ENCODE measurements around the gene PCDHB15.
"Not testable (repeated sequence)": the region's sequence is repeated elsewhere in the genome, so short reads cannot be mapped to it uniquely, and the experiment has no call there.

Gene PCDHB15

GRCh38 chr5:141223112-141223783, 21.9 kb upstream of the PCDHB15 start, which contains the start of gene PCDHB14:
Gene PCDHB14 (plus strand): TSS chr5:141223343. CDS start chr5:141223506, 163 bp downstream.
- FAIRE-seq (no peak), DNase-seq (ENCODE audit: insufficient read length, low spot score) (no peak)
- TF ChIP-seq POU2F2 (IDR thresholded peaks at IDR 0.05; ENCODE audit: low read depth, low read length) = no peak
- TF ChIP-seq SPI1 (IDR thresholded peaks at IDR 0.05; ENCODE audit: low read depth, low read length) = no peak
- TF ChIP-seq PAX5 (IDR thresholded peaks at IDR 0.05; ENCODE audit: insufficient read depth, low read length, severe bottlenecking) = no peak
- TF ChIP-seq POLR2AphosphoS5 (IDR thresholded peaks at IDR 0.05; ENCODE audit: low read depth, low read length) = no peak
- TF ChIP-seq POLR2A (IDR thresholded peaks at IDR 0.05; ENCODE audit: low read depth, low read length) = no peak
- no peak for TF ChIP-seq TAF1 (IDR thresholded peaks at IDR 0.05; ENCODE audit: low read depth, low read length)

GRCh38 chr5:141224844-141225243, 20.4 kb upstream of the PCDHB15 start:
- DNase-seq (ENCODE audit: insufficient read length, low spot score); FAIRE-seq: not testable (repeated sequence)

- not testable (repeated sequence) for FAIRE-seq; DNase-seq (ENCODE audit: insufficient read length, low spot score)
Observed at GRCh38 chr5:141225421-141225820, 19.8 kb upstream of the PCDHB15 start.

- DNase-seq (ENCODE audit: insufficient read length, low spot score) = no peak
- FAIRE-seq = no peak
- no peak for TF ChIP-seq POLR2AphosphoS5 (IDR thresholded peaks at IDR 0.05; ENCODE audit: low read depth, low read length)
- TF ChIP-seq POU2F2 (IDR thresholded peaks at IDR 0.05; ENCODE audit: low read depth, low read length) = no peak
- TF ChIP-seq SPI1 (IDR thresholded peaks at IDR 0.05; ENCODE audit: low read depth, low read length) = no peak
- TF ChIP-seq POLR2A (IDR thresholded peaks at IDR 0.05; ENCODE audit: low read depth, low read length) = no peak
- no peak for TF ChIP-seq TAF1 (IDR thresholded peaks at IDR 0.05; ENCODE audit: low read depth, low read length)
- no peak for TF ChIP-seq PAX5 (IDR thresholded peaks at IDR 0.05; ENCODE audit: insufficient read depth, low read length, severe bottlenecking)
Observed at GRCh38 chr5:141234109-141234667, 11.0 kb upstream of the PCDHB15 start.

- DNase-seq (ENCODE audit: insufficient read length, low spot score); FAIRE-seq: not testable (repeated sequence)
Observed at GRCh38 chr5:141235922-141236321, 9.3 kb upstream of the PCDHB15 start.

- TF ChIP-seq PAX5 (IDR thresholded peaks at IDR 0.05; ENCODE audit: insufficient read depth, low read length, severe bottlenecking) (no peak), POLR2A (IDR thresholded peaks at IDR 0.05; ENCODE audit: low read depth, low read length) (no peak), POLR2AphosphoS5 (IDR thresholded peaks at IDR 0.05; ENCODE audit: low read depth, low read length) (no peak), POU2F2 (IDR thresholded peaks at IDR 0.05; ENCODE audit: low read depth, low read length) (no peak), TAF1 (IDR thresholded peaks at IDR 0.05; ENCODE audit: low read depth, low read length) (no peak), SPI1 (IDR thresholded peaks at IDR 0.05; ENCODE audit: low read depth, low read length) (no peak)
- FAIRE-seq (no peak), DNase-seq (ENCODE audit: insufficient read length, low spot score) (no peak)
Observed at GRCh38 chr5:141236516-141237313, 8.5 kb upstream of the PCDHB15 start.

GRCh38 chr5:141241496-141241895, 3.7 kb upstream of the PCDHB15 start:
- FAIRE-seq (no peak), DNase-seq (ENCODE audit: insufficient read length, low spot score) (no peak)
- TF ChIP-seq POLR2AphosphoS5 (IDR thresholded peaks at IDR 0.05; ENCODE audit: low read depth, low read length) = no peak
- TF ChIP-seq SPI1 (IDR thresholded peaks at IDR 0.05; ENCODE audit: low read depth, low read length) = no peak
- TF ChIP-seq PAX5 (IDR thresholded peaks at IDR 0.05; ENCODE audit: insufficient read depth, low read length, severe bottlenecking) = no peak
- TF ChIP-seq TAF1 (IDR thresholded peaks at IDR 0.05; ENCODE audit: low read depth, low read length) = no peak
- no peak for TF ChIP-seq POLR2A (IDR thresholded peaks at IDR 0.05; ENCODE audit: low read depth, low read length)
- no peak for TF ChIP-seq POU2F2 (IDR thresholded peaks at IDR 0.05; ENCODE audit: low read depth, low read length)

- FAIRE-seq; DNase-seq (ENCODE audit: insufficient read length, low spot score): not testable (repeated sequence)
Observed at GRCh38 chr5:141246971-141247370, 1.8 kb downstream of the PCDHB15 start.

- not testable (repeated sequence) for DNase-seq (ENCODE audit: insufficient read length, low spot score); FAIRE-seq
Observed at GRCh38 chr5:141247434-141247833, 2.2 kb downstream of the PCDHB15 start.

GRCh38 chr5:141250576-141250975, 5.4 kb downstream of the PCDHB15 start:
- TF ChIP-seq TAF1 (IDR thresholded peaks at IDR 0.05; ENCODE audit: low read depth, low read length) (no peak), POLR2A (IDR thresholded peaks at IDR 0.05; ENCODE audit: low read depth, low read length) (no peak), POU2F2 (IDR thresholded peaks at IDR 0.05; ENCODE audit: low read depth, low read length) (no peak), SPI1 (IDR thresholded peaks at IDR 0.05; ENCODE audit: low read depth, low read length) (no peak), PAX5 (IDR thresholded peaks at IDR 0.05; ENCODE audit: insufficient read depth, low read length, severe bottlenecking) (no peak), POLR2AphosphoS5 (IDR thresholded peaks at IDR 0.05; ENCODE audit: low read depth, low read length) (no peak)
- FAIRE-seq (no peak), DNase-seq (ENCODE audit: insufficient read length, low spot score) (no peak)

GRCh38 chr5:141258464-141258863, 13.3 kb downstream of the PCDHB15 start:
- FAIRE-seq (no peak), DNase-seq (ENCODE audit: insufficient read length, low spot score) (no peak)
- TF ChIP-seq POLR2A (IDR thresholded peaks at IDR 0.05; ENCODE audit: low read depth, low read length) (no peak), TAF1 (IDR thresholded peaks at IDR 0.05; ENCODE audit: low read depth, low read length) (no peak), PAX5 (IDR thresholded peaks at IDR 0.05; ENCODE audit: insufficient read depth, low read length, severe bottlenecking) (no peak), POLR2AphosphoS5 (IDR thresholded peaks at IDR 0.05; ENCODE audit: low read depth, low read length) (no peak)
